GM21515 (cell line): Measurements from ENCODE around the gene AEBP2.

Source experiments
- ATAC-seq: cut with Tn5 transposase; IDR thresholded peaks from one replicate; pipeline ENCODE4 v1.9.1; 2021; ENCODE audit not compliant: unreplicated experiment

AEBP2 gene

DNA sequence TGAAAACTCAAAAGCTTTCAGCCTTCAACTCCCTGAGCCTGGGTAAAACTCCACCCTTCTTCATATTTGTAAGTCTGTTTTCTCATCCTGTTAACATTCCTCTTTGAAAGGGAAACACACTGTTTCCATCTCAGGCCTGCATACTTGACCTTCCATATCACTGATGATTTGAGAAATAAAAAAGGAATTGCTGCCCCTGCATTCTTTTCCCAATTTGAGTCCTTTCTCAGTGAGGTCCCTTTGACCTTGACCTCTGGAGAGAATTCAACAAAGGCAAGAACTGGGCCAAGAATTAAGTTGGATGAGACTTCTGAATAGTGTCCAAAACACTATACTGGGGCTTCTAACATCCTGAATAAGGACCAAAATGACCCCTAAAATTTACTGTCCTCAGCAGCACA is 108.0 kb downstream of the AEBP2 start:
- no peak for ATAC-seq

DNA sequence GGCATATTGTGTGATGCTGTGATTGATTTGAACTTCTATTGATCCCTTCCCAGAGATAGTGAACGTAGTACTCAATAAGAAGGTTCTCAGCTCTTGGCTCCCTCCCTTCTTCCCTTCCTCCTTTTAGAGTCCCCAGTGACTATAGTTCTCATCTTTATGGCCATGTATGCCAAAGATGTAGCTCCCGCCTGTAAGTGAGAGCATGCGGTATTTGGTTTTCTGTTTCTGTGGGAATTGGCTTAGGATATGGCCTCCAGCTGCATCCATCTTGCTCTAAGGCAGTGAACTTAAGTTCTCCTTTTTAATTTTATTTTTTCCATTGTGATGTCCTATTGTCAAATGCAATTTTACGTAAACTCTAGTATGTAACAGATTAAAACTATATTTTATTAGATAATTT is 109.5 kb downstream of the AEBP2 start:
- no peak for ATAC-seq

DNA sequence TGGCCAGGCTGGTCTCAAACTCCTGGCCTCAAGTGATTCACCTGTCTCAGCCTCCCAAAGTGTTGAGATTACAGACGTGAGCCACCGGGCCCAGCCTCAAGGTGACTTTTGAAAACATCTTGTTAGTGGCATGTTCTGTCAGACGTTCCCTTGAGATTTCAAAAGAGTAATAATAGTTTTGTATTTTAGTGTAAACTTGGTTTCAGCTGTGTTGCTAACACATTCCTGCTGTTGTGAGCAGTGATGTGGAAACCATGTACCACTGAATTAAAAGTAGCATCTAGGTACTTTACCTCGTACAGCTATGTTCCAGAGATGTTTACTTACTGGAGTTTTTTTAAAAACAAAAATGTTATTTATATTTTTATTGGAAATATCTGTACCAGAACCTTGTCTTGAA is 111.3 kb downstream of the AEBP2 start:
- ATAC-seq = no peak

DNA sequence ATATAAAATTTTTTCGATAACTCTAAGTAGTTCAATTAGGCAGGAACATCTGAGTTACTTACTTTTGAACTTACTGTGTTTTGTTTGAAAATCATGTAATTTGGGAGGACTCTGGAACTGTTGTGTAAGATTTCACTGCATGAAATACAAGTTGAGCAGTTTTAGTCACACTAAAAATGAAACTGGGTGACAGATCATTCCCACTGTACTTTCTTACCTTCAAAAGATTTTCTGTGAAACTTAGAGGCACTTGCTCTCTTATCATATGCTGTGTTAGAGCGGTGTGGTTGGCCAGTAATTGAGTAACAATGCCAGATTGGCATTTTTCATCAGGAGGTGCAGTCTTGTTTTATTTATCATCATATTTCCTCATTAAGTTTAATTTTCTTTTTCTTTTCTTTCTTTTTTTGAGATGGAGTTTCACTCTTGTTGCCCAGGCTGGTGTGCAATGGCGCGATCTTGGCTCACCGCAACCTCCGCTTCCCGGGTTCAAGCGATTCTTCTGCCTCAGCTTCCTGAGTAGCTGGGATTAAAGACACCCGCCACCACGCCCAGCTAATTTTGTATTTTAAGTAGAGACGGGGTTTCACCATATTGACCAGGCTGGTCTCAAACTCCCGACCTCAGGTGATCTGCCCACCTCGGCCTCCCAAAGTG is 113.3 kb downstream of the AEBP2 start:
- peak; percentile 82 for ATAC-seq

DNA sequence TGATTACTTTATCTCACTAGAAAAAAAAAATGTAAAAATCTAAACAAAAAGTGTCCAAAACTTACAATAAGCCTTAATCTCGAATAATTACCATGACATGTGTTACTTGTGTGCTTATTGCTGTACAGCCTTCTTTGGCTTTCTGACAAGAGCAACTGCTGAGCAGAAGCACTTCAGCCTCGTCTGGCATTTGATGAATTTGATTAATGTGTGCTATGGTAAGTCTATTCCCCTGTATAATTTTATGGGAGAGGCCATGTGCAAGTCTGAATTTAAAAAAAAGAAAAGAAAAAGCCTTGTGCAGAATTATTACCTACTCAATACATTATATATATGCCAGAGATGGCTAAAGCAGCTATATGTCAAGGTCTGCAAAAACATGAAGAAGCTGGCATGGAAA is 113.9 kb downstream of the AEBP2 start:
- ATAC-seq = no peak

DNA sequence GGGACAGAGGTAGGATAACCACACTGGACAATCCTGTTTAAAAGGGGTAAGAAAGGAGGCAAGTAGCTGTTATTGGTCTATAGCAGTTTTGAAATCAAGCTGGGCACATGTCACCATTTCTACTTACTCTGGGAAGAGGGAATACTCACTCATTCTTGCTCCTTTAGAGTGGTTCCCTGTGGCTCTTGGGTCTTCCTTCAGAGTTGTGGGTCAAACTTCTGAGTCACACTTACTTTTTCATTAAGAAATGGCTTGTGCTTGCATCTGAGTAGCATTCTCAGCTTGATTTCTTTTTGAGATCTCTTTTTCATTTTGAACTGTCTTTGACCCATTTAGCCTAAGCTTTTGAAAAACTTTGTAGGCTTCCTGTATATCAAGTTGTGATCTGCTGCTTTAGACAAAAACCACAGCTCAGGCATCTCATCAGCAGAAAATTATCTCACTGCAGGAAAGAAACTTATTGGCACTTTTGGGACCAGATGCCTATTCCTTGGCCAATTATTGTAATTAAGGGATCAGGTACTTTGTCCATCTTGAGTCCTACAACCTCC is 122.2 kb downstream of the AEBP2 start:
- ATAC-seq = no peak
